GM21576 (cell line): ENCODE measurements around the gene OSBPL10.
"Not testable (repeated sequence)": the region's sequence is repeated elsewhere in the genome, so short reads cannot be mapped to it uniquely, and the experiment has no call there.

ENCODE experiments used
- ATAC-seq: cut with Tn5 transposase; IDR thresholded peaks from one replicate; pipeline ENCODE4 v1.9.1; 2021; ENCODE audit warnings: mild to moderate bottlenecking, moderate library complexity; ENCODE audit not compliant: unreplicated experiment

Gene OSBPL10

DNA sequence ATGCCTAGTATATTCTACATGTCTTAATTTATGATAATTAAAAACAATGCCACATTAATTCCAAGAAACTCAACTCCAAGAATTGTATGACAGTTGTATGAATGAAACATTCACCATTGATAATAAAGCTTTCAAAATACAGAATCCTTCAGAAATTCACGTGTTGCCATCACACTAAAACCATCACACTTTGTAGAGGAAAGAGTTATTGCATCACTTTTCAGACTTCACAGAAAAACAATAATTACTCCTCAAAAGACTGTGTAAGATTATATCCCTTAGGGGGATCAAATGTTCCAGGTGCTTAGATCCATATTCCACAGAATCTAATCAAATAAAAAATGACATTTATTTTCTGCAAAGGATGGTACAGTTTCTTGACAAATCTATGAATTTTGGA, 85.0 kb downstream of the OSBPL10 start:
- ATAC-seq: no peak

- no peak for ATAC-seq
Observed at GRCh38 chr3:31895471-31895870, 85.6 kb downstream of the OSBPL10 start.

DNA sequence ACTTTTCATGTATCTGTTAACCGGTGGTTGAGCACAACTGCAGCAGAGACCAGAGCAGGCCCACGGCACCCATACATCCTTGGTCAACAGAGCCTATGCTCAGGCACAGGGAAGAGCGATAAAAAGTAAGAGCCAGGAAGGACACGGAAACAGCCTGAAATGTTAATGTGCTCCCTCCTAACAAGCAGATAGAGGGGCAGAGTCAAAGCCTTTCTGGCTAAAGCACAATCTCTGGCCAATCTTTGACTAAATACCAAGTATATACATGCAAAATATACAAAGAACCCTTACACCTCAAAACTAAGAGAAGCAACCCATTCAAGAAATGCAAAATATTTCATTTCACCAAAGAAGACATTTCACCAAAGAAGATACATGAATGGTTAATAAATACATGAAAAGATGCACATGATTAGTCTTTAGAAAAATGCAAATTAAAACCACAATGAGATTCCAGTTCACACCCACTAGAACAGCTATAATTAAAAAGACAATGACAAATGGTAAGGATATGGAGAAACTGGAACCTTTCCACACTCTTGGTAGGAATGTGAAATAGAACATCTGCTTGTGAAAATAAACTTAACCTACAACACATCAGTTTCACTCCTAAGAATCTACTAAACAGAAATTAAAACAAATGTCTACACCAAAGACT, 88.0 kb downstream of the OSBPL10 start:
- no peak for ATAC-seq

GRCh38 chr3:31892500-31892899, 88.6 kb downstream of the OSBPL10 start:
- no peak for ATAC-seq

- no peak for ATAC-seq
Observed at GRCh38 chr3:31891876-31892455, 89.1 kb downstream of the OSBPL10 start.

- no peak for ATAC-seq
Observed at GRCh38 chr3:31890742-31891469, 90.2 kb downstream of the OSBPL10 start.

GRCh38 chr3:31890007-31890406, 91.1 kb downstream of the OSBPL10 start:
- no peak for ATAC-seq

DNA sequence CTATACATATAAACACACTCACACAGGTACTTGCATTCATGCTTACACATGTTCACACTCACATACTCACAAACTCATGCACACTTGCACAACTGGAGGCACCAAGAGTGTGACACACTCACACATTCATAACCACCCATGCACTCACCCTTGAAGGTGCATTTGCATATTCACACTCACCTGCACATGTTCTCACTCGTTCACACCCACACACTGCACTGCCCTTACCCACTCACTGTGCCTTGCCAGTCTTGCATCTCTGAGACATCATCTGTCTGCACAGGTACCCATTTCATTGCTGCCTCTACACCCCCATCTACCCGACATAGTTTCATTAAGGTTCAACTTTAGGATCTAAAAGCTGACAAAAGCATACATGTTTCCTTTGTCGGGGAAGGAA, 95.8 kb downstream of the OSBPL10 start:
- no peak for ATAC-seq

GRCh38 chr3:31884251-31884650, 96.8 kb downstream of the OSBPL10 start:
- ATAC-seq: no peak

GRCh38 chr3:31882895-31883294, 98.2 kb downstream of the OSBPL10 start:
- ATAC-seq: no peak

DNA sequence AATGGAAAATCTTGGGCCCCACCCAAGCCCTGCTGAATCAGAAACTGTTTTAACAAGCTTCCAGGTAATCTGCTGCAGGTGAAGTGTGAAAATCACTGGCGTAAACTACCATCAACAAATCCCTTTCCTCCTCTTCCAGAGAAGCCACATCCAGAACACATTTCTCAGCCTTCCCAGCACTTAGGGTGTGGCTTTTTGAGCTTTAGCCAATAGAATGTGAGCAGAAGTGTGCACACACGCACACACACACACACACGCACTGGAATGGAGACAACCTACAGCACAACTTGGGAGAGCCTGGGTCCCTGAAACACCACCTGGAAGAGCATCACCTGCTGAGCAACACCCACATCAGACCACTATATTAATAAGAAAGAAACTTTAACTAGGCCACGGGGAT, 98.6 kb downstream of the OSBPL10 start:
- ATAC-seq: no peak

DNA sequence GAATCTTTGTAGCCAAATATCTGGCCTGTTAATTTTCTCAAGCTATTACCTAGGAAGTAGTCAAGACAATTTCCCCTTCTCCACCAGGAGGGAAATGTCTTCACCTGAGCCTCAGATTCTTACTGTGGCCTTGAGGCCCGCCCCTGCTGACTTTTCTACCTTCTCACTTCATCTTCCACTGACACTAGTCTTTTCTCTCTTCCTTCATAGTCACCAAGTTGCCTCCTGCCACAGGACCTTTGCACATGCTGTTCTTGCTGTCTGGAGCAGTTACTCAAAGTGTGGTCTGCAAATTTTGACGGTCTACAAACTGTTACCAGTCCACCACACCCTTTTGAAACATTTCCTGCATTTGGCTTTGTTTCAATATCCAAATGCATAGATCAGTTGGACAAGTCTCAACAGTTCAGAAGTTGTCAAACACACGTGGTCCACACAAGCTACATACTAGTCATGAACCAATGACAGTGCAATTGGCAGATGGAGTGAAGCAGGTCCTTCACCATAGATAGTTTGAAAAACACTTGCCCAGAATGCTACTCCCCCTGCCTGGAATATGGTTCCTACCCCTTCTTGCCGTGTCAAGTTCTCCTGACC, 100.5 kb downstream of the OSBPL10 start:
- ATAC-seq: no peak

GRCh38 chr3:31880020-31880419, 101.0 kb downstream of the OSBPL10 start:
- no peak for ATAC-seq

DNA sequence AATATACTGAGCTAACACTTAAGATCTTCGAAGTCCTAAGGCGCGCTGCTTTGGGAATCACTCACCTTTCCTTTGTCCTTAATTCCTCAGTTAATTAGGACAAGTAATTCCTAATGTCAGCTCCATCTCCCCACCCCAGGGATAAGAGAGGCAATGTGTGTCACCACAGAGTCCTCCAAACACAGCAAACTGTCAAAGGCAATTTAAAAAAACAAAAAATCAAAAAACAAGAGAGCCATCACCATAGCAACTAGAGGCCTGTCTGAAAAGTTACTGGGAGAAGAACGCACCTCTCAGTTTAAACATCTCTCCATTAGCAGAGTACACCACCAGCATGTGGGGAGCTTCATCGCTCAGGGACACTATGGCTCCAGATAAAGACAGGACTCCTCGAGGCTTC, 101.7 kb downstream of the OSBPL10 start:
- no peak for ATAC-seq

- no peak for ATAC-seq
Observed at GRCh38 chr3:31878231-31878838, 102.7 kb downstream of the OSBPL10 start.

GRCh38 chr3:31876331-31876730, 104.7 kb downstream of the OSBPL10 start:
- ATAC-seq: no peak

DNA sequence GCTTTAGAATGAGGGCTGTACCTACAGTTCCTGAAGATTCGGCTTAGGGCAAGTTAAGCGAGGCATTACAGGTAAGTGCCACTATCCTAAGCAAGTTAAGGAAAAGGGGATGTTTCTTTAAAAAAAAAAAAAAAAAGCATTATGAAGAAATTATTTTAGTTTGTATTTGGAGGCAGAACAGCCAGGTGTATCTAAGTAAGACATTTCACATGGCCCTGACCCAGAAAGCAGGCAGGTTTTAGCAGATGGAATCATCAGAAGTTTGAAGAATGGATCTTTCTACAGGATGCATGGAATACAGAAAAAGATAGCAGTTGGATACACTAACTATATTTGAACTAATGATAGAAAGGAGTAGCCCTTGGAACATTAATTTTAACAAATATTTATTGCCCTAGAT, 105.6 kb downstream of the OSBPL10 start:
- no peak for ATAC-seq

DNA sequence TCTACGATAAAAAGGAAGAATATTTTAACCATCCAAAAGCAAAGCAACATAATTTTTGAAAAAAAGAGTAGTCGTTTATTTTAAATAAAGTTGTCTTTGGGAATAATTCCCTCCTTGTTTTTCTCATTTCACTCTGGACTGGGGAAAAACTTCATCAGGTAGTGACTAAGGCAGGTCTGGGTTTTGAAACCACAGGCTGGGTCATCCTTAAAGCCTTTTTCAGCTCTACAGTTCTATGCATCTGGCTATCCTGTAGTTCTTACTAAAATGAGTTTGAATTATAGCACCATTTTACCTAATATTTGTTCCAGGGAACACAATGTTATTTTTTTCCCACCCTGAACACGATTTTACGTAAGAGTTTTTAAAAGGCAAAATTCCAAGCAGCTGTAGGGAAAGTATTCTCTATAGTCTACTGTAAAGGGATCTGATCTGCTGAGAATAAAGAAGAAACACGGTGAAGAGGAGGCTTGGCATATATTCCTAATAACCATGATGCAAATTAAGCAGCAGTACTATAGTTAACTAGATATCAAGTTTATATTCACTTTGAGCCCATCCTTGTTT, 107.7 kb downstream of the OSBPL10 start:
- ATAC-seq: no peak

DNA sequence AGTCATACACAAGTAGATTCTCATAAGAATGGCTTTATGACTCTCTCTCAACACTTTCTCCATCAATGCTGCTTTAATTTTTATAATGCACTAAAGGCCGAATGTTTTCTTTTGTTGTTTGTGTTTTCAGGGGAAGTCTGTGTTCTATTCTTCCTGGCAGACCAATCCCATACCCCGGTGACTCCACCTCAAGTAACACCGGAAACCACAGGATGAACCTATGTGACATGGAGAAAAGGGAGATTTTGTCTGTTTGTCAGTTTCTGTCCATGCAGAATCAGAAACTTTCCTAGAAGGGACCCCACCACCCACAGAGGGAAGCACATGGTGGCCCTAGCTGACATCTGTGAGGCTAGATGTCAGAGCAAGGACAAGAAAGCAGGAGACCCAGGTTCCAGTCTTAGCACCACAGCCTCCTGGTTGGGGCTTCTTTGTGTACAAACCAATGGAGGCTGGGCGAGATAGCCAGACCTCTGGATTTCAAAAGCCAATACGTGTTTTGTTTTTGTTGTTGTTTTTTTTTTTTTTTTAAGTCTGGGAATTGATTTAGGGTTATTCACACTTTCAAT, 109.0 kb downstream of the OSBPL10 start:
- ATAC-seq: no peak

DNA sequence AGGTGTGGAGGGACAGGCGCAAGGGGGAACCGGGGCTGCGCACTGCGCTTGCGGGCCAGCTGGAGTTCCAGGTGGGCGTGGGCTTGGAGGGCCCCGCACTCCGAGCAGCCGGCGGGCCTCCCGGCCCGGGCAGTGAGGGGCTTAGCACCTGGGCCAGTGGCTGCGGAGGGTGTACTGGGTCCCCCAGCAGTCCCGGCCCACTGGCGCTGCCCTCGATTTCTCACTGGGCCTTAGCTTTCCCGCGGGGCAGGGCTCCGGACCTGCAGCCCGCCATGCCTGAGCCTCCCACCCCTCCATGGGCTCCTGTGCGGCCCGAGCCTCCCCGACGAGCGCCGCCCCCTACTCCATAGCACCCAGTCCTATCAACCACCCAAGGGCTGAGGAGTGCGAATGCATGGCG, 111.0 kb downstream of the OSBPL10 start:
- ATAC-seq: not testable (repeated sequence)

DNA sequence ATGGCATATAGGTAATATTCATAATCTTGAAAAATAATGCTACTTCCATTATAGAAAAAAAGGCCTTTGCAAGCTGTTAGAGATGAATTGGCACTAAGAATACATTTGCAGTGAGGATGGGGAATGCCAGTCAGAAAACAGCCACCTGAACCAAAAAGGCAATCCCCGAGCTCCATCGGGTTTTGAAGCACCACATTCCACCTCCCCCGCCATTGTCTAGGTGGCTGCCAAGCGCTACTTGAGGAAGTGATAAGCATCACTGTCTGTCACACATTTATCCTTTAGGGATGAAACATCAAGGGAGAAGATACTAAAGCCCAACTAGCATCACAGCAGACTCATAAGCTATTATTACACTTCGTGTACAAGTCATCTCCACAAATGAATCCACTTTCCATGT, 112.8 kb downstream of the OSBPL10 start:
- ATAC-seq: no peak
